K562 (cell line): ENCODE measurements around the gene ID1. TPM values are rescaled to one million over a fixed set of nuclear protein-coding genes. Genes with fewer than 3 reads are reported as not detected.
A peak's percentile ranks its signal among the peaks of the same experiment; 100 is the strongest.

Experiments used
- ADNP ChIP-seq: fragments of 200-800 bp; sonication (Bioruptor generic); IDR thresholded peaks from 2 replicates; pipeline ENCODE4 v1.6.1; 2016; ENCODE audit warnings: missing genetic modification characterization, missing compliant biosample characterization
- CEBPB ChIP-seq: fragments of 450-650 bp; IDR thresholded peaks from 2 replicates; pipeline ENCODE4 v1.6.1; 2016; ENCODE audit warnings: missing genetic modification characterization, missing compliant biosample characterization
- CXXC5 ChIP-seq: fragments of 250-450 bp; sonication (Bioruptor Pico); IDR thresholded peaks from 2 replicates; pipeline ENCODE4 v1.8.0; 2022; ENCODE audit warnings: inconsistent platforms, mild to moderate bottlenecking, moderate library complexity
- FOXJ3 ChIP-seq: sonication (generic); formaldehyde crosslinking; IDR thresholded peaks from 2 replicates; pipeline ENCODE4 v1.4.0; 2020; ENCODE audit warnings: mild to moderate bottlenecking, missing genetic modification reagents
- FOXK1 ChIP-seq: sonication (generic); formaldehyde crosslinking; IDR thresholded peaks from 2 replicates; pipeline ENCODE4 v1.8.0; 2022; ENCODE audit warnings: missing genetic modification reagents, mild to moderate bottlenecking, borderline replicate concordance
- FOXM1 ChIP-seq, 2 experiments: fragments of 450-650 bp in 1 of 2; sonication (generic) in 1 of 2; formaldehyde crosslinking in 1 of 2; IDR thresholded peaks; 2 replicates each; pipeline versions ENCODE4 v1.6.1 to v1.9.0; 2017 to 2022; ENCODE audit warnings: low read depth in 2 of 2, mild to moderate bottlenecking in 2 of 2, missing genetic modification reagents in 1 of 2, moderate library complexity in 1 of 2
- HBP1 ChIP-seq: fragments of 450-650 bp; formaldehyde crosslinking; IDR thresholded peaks from 2 replicates; pipeline ENCODE4 v1.4.0; 2022; ENCODE audit warnings: missing genetic modification characterization
- HDAC3 ChIP-seq: fragments of 450-650 bp; IDR thresholded peaks from 2 replicates; pipeline ENCODE4 v1.6.1; 2018; ENCODE audit warnings: borderline replicate concordance, mild to moderate bottlenecking, moderate library complexity; ENCODE audit not compliant: partially characterized antibody
- MECOM ChIP-seq: fragments of 250-450 bp; sonication (Bioruptor Pico); IDR thresholded peaks from 2 replicates; pipeline ENCODE4 v1.8.0; 2022; ENCODE audit warnings: inconsistent platforms
- NEUROD1 ChIP-seq: fragments of 150-350 bp; IDR thresholded peaks from 2 replicates; pipeline ENCODE4 v1.6.1; 2014; ENCODE audit warnings: borderline replicate concordance, low read length, low read depth; ENCODE audit not compliant: partially characterized antibody
- NFIC ChIP-seq: fragments of 450-650 bp; IDR thresholded peaks from 2 replicates; pipeline ENCODE4 v1.6.1; 2017; ENCODE audit warnings: mild to moderate bottlenecking, inconsistent platforms
- NRF1 ChIP-seq, 2 experiments: fragments of 450-650 bp; IDR thresholded peaks in 1 of 2; conservative IDR thresholded peaks in 1 of 2; 2 replicates each; pipeline ENCODE4 v1.6.1; 2014; ENCODE audit warnings: mild to moderate bottlenecking in 2 of 2
- PCBP2 ChIP-seq: fragments of 200-400 bp; formaldehyde crosslinking; IDR thresholded peaks from 2 replicates; pipeline ENCODE4 v1.6.1; 2018; ENCODE audit warnings: low read length, low read depth, mild to moderate bottlenecking, moderate library complexity; ENCODE audit not compliant: poor library complexity, severe bottlenecking
- PHF8 ChIP-seq: fragments of 200-600 bp; sonication (generic); IDR thresholded peaks from 2 replicates; pipeline ENCODE4 v1.6.1; 2012; ENCODE audit warnings: mixed run types, mild to moderate bottlenecking, inconsistent platforms, low read length, moderate library complexity, borderline replicate concordance
- PHTF2 ChIP-seq: fragments of 250-450 bp; sonication (Bioruptor Pico); IDR thresholded peaks from 2 replicates; pipeline ENCODE4 v1.5.0; 2021; ENCODE audit warnings: mild to moderate bottlenecking
- RBM14 ChIP-seq: fragments of 200-400 bp; formaldehyde crosslinking; IDR thresholded peaks from 2 replicates; pipeline ENCODE4 v1.6.1; 2018; ENCODE audit warnings: low read depth, mild to moderate bottlenecking, low read length, moderate library complexity, borderline replicate concordance; ENCODE audit not compliant: insufficient read depth
- RBM25 ChIP-seq: fragments of 200-400 bp; formaldehyde crosslinking; IDR thresholded peaks from 2 replicates; pipeline ENCODE4 v1.6.1; 2018; ENCODE audit warnings: low read length, low read depth, moderate library complexity; ENCODE audit not compliant: severe bottlenecking
- RCOR1 ChIP-seq, 2 experiments: IDR thresholded peaks; 2 replicates each; pipeline ENCODE4 v1.6.1; 2012; ENCODE audit warnings: low read depth in 2 of 2, low read length in 2 of 2, borderline replicate concordance in 1 of 2, improper control_type of control experiment in 1 of 2
- SMARCE1 ChIP-seq: fragments of 450-650 bp; IDR thresholded peaks from 2 replicates; pipeline ENCODE4 v1.7.1; 2016; ENCODE audit warnings: mild to moderate bottlenecking
- USF1 ChIP-seq: sonication (generic); formaldehyde crosslinking; IDR thresholded peaks from 2 replicates; pipeline ENCODE4 v1.9.0; 2022; ENCODE audit warnings: mild to moderate bottlenecking, missing genetic modification reagents
- ZC3H11A ChIP-seq: IDR thresholded peaks from 2 replicates; pipeline ENCODE4 v1.6.1; 2012; ENCODE audit warnings: low read depth, low read length, improper control_type of control experiment
- ZFP30 ChIP-seq: fragments of 250-450 bp; sonication (Bioruptor Pico); IDR thresholded peaks from 2 replicates; pipeline ENCODE4 v1.8.0; 2022; ENCODE audit warnings: moderate library complexity, mild to moderate bottlenecking, inconsistent platforms, borderline replicate concordance
- ZKSCAN1 ChIP-seq: fragments of 150-350 bp; IDR thresholded peaks from 2 replicates; pipeline ENCODE4 v1.6.1; 2016; ENCODE audit warnings: low read depth, low read length
- ZNF133 ChIP-seq: fragments of 250-450 bp; sonication (Bioruptor Pico); IDR thresholded peaks from 2 replicates; pipeline ENCODE4 v1.4.0; 2020; ENCODE audit warnings: mild to moderate bottlenecking
- ZNF696 ChIP-seq: fragments of 250-450 bp; sonication (Bioruptor Pico); conservative IDR thresholded peaks from 2 replicates; pipeline ENCODE4 v1.4.0; 2020; ENCODE audit warnings: mild to moderate bottlenecking, moderate library complexity
- polyA plus RNA-seq, 8 experiments: library from polyadenylated mRNA; depleted of rRNA in 4 of 8; stranded (reverse) in 5 of 8; unstranded in 3 of 8; fragments of >200 nt; fragmentation: Nextera tagmentation in 2 of 8; fragmentation: Illumina TruSeq in 1 of 8; extraction: Ambion mirVana in 2 of 8; extraction: Trizol in 1 of 8; gene quantifications; 2 replicates each; pipeline versions ENCODE4 v1.2.1 to v1.2.3, GENCODE V29; 2011 to 2014; ENCODE audit warnings: inconsistent platforms in 1 of 8, missing spikeins in 1 of 8
- total RNA-seq, 7 experiments: library from RNA; depleted of rRNA in 6 of 7; stranded (reverse); fragments of >200 nt in 6 of 7; fragmentation: Illumina TruSeq in 2 of 7; extraction: Trizol in 2 of 7; gene quantifications; 2 replicates each; pipeline versions ENCODE4 v1.2.1 to v1.2.3, GENCODE V29; 2011 to 2021; ENCODE audit warnings: low replicate concordance in 1 of 7
- TF ChIP-seq, protein P1 (sequence below), 2 experiments: IDR thresholded peaks in 1 of 2; conservative IDR thresholded peaks in 1 of 2; 2 replicates each; pipeline ENCODE4 v1.6.1; 2016; ENCODE audit warnings: low read depth in 2 of 2, mild to moderate bottlenecking in 1 of 2, missing compliant biosample characterization in 1 of 2, missing genetic modification characterization in 1 of 2, moderate library complexity in 1 of 2

Gene ID1
- total and polyA plus RNA-seq, 9 of the 15 experiments (the other 6 are each of a cell fraction or from before 2014, with no cell fraction given), result 1.4 to 358 (median 65.0) TPM

- TF ChIP-seq HDAC3 (no peak), ZC3H11A (no peak), FOXK1 (CRISPR knock-in tag) (no peak), ZNF696 (CRISPR knock-in tag) (no peak), CEBPB (tag) (no peak), CXXC5 (no peak), FOXM1 (IDR thresholded peaks at IDR 0.05; ENCODE audit: low read depth) (0 out of 2 replicates have a peak, but pooled peaks have one; percentile 27), FOXM1 (CRISPR knock-in tag; IDR thresholded peaks at IDR 0.05; ENCODE audit: low read depth) (no peak), FOXJ3 (CRISPR knock-in tag) (no peak), ZNF133 (no peak), MECOM (CRISPR knock-in tag) (no peak), NRF1 (conservative IDR thresholded peaks at IDR 0.05 in 1 of 2, IDR thresholded peaks at IDR 0.05 in 1 of 2) (no peak), SMARCE1 (no peak), RBM14 (no peak), RBM25 (peak; percentile 95), ZKSCAN1 (no peak), ADNP (peak; percentile 85; the same call in 1 of the 2 replicates), PCBP2 (no peak), PHTF2 (CRISPR knock-in tag) (no peak), NFIC (no peak), NEUROD1 (no peak), PHF8 (no peak), RCOR1 (IDR thresholded peaks at IDR 0.05; ENCODE audit: borderline replicate concordance in 1 of 2, low read depth in 2 of 2, low read length in 2 of 2) (peak in 1 of 2 experiments; percentile 64; a peak in 2 of 4 replicates), USF1 (CRISPR knock-in tag) (no peak), HBP1 (CRISPR knock-in tag) (no peak), ZFP30 (CRISPR knock-in tag) (no peak)
- TF ChIP-seq, protein P1, sequence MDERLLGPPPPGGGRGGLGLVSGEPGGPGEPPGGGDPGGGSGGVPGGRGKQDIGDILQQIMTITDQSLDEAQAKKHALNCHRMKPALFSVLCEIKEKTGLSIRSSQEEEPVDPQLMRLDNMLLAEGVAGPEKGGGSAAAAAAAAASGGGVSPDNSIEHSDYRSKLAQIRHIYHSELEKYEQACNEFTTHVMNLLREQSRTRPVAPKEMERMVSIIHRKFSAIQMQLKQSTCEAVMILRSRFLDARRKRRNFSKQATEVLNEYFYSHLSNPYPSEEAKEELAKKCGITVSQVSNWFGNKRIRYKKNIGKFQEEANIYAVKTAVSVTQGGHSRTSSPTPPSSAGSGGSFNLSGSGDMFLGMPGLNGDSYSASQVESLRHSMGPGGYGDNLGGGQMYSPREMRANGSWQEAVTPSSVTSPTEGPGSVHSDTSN (CRISPR knock-in tag; IDR thresholded peaks at IDR 0.05; ENCODE audit: low read depth), result no peak
- TF ChIP-seq, protein P1 (tag; conservative IDR thresholded peaks at IDR 0.05; ENCODE audit: low read depth), result no peak
These were observed 9.8 kb upstream of the ID1 start (continued) for GRCh38 chr20:31595380-31595653.
